GM19328 (cell line): ENCODE measurements around the gene ABCB4.
A peak's percentile ranks its signal among the peaks of the same experiment; 100 is the strongest.
"Not testable (repeated sequence)": the region's sequence is repeated elsewhere in the genome, so short reads cannot be mapped to it uniquely, and the experiment has no call there.

Experiments used
- ATAC-seq: cut with Tn5 transposase; IDR thresholded peaks from one replicate; pipeline ENCODE4 v1.9.1; 2021; ENCODE audit warnings: mild to moderate bottlenecking, moderate library complexity; ENCODE audit not compliant: unreplicated experiment

Gene ABCB4

GRCh38 chr7:87479951-87480350 is 4.5 kb upstream of the ABCB4 start:
- ATAC-seq, result no peak

GRCh38 chr7:87476179-87476557 is 688 bp upstream of the ABCB4 start:
- ATAC-seq, result no peak

DNA sequence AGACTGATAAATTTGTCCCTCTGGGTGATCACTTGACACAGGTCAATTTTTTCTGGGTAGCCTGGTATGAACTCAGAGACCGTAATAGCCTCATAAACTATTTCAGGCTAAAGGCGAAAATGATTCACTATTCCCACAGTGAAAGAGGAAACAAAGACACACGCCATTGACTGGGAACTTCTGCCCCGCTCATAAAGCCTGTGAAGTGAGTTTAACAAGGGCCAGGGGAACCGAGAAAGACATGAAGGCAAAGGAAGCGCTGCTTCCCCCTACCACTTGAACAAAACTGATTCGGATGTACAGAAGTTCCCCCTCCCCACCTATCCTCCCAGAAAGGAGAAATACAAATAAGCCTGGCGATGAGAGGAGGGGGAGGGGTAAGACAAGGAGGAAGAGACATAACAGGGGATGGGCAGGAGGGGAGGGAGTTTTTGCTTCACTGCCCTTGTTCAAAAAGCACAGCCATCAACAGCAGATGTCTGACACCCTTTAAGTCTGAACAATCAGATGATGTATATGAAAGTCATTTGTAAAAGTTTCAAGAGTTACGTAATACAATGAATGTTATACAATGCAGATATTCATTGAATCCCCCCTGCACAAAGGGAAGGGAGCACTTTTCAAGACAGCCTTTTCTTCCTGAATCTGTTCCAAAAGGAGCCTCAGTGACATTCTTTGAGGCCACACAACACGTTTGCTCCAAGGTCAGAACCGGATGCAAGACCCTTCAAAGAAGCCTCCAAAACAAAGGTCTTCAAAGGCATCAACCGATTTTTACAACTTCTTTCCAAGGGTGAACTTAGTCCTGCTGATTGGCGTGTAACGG is 734 bp downstream of the ABCB4 start:
- peak; percentile 62 for ATAC-seq

DNA sequence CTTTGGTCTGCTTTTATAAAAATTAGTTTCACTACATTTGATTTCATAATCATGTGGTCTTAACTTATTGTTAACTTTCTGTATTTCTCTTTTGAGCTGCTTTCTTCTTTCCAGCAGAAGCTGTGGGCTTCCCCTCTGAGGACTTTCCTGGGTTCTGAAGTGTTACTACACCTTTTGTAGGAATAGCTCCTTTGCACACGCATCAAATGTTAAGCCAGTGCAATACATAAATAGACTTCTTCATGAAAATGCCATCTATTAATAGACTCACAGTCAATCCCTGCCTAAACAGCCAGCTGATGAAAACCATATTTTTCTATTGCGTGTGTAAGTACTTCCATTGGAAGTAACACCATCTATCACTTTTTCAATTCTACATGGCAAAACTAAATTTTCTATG is 1.5 kb downstream of the ABCB4 start:
- peak; percentile 3 for ATAC-seq

GRCh38 chr7:87473192-87473591 is 2.3 kb downstream of the ABCB4 start:
- ATAC-seq, result no peak

DNA sequence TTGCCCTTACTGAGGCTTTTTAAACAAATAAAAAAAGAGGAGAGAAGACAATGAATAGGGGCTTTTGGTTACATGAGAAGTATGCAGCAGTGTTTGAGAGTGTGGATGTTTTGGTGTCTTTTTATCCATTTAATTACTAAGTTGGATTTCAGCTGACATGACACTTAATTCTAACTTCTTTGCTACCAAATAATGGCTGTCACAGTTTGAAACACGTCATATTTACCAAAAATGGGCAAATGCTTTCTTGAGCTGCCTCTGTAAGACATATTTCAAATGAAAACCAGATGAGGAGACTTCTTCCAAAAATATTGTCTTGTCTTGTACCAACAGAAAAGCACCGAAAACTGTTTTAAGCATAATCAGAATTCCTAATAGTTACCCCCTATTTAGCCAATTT is 4.0 kb downstream of the ABCB4 start:
- ATAC-seq, result no peak

DNA sequence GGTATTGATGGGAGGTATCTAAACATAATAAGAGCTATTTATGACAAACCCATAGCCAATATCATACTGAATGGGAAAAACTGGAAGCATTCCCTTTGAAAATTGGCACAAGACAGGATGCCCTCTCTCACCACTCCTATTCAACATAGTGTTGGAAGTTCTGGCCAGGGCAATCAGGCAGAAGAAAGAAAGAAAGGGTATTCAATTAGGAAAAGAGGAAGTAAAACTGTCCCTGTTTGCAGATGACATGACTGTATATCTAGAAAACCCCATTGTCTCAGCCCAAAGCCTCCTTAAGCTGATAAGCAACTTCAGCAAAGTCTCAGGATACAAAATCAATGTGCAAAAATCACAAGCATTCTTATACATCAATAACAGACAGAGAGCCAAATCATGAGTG is 6.3 kb downstream of the ABCB4 start:
- not testable (repeated sequence) for ATAC-seq

GRCh38 chr7:87465534-87465880 is 10.0 kb downstream of the ABCB4 start:
- ATAC-seq, result not testable (repeated sequence)

- not testable (repeated sequence) for ATAC-seq
These were observed 10.5 kb downstream of the ABCB4 start for GRCh38 chr7:87464830-87465533.

DNA sequence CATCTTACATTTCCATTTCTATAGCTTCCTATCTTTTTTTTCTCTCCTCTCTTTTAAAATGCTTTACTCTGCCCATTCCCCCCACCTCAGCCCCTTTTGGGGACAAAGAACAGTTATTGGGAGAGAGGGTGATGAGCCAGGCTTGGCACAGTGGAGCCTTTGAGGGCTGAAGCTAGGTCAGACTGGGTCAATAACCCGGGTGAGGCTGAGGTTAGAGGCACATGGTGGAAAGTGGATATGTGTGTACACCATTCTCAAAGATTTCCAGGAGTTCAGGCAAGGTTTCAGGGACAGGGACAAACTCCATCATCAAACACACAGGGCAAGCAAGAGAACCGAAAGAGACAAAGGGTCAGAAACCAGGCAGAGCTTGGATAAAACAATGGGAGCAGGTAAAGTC is 11.5 kb downstream of the ABCB4 start:
- ATAC-seq, result no peak

GRCh38 chr7:87460444-87460843 is 15.0 kb downstream of the ABCB4 start:
- not testable (repeated sequence) for ATAC-seq

- ATAC-seq, result no peak
These were observed 15.5 kb downstream of the ABCB4 start for GRCh38 chr7:87459941-87460340.

DNA sequence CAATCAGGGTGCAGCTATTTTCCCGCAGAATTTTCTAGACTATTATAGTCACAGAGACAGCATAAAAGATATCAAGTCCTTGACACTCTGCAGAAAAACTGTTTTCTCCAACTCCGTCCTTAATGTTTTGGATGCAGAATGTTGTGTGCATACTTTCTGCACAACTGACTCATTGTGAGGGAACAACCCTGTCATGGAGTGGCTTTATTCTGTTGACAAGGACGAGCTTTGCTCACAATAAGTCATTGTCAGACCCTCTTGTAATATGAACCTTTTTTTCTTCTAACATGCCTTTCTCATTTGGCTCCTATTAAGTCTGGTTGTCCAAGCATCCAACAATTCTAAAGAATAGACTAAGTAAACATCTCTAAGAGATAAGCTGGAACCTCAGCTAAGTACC is 17.3 kb downstream of the ABCB4 start:
- no peak for ATAC-seq

- no peak for ATAC-seq
These were observed 19.2 kb downstream of the ABCB4 start for GRCh38 chr7:87456247-87456646.

- ATAC-seq, result no peak
These were observed 23.2 kb downstream of the ABCB4 start for GRCh38 chr7:87452279-87452678.

- no peak for ATAC-seq
These were observed 24.3 kb downstream of the ABCB4 start for GRCh38 chr7:87451187-87451586.

DNA sequence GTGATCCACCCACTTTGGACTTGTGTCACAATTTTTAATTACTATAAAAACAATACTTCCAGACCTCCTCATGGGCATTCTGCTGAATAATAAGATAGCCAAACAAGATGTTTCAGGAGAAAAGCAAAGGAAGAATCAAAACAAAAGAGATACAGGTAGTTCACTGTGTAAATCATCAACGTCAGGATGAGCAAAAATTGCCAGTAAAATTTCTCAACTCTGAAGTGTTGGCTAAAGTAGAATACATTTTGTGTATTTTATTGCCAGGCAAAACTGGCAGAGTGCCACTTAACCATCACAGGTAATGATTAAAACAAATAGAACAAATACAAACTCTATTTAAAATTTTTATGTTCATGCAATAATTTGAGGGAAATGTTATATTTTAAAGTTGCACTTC is 24.8 kb downstream of the ABCB4 start:
- ATAC-seq, result no peak

GRCh38 chr7:87448388-87448787 is 27.1 kb downstream of the ABCB4 start:
- ATAC-seq, result no peak

DNA sequence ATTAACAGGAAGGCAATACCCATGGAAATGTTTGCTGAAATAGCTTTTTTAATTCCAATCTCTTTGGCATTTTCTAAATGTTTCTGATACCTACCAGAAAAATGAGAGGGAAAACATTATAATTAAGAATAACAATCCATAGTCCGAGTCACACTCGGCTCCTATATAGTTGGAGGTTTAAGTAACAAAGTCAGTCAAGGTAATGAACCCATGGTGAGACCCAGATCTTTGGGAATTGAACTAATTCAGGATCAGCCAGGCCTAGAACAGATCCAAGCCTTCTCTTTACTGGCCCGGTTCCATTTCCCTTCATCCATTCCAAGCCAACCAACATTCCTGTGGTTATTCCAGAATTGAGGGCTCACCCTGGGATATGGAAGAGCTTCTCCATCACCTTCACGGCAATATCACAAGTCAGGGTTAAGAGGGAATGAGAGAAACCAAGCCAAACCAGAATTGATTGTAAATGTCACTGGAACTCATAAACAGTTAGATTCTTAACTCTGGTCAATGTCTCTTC is 28.3 kb downstream of the ABCB4 start:
- no peak for ATAC-seq

- peak; percentile 92 for ATAC-seq
These were observed 29.6 kb downstream of the ABCB4 start for GRCh38 chr7:87445897-87446296.

DNA sequence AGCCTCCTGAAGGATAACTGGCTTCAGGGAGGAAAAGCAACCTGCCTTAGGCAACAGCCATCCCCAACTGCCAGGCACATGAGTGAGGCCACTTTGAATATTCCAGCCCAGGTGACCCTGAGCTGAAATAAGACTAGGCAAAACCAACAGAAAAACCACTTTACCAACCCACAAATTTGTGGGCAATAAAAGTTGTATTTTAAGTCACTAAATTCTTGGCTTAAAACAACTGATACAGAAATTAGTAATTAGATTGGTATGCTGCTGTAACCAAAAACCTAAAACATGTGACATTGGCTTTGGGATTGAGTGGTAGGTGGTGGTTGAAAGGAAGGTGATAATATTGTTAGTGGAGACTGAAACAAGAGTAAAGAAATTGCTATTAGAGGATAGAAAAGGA is 39.9 kb downstream of the ABCB4 start:
- ATAC-seq, result no peak

DNA sequence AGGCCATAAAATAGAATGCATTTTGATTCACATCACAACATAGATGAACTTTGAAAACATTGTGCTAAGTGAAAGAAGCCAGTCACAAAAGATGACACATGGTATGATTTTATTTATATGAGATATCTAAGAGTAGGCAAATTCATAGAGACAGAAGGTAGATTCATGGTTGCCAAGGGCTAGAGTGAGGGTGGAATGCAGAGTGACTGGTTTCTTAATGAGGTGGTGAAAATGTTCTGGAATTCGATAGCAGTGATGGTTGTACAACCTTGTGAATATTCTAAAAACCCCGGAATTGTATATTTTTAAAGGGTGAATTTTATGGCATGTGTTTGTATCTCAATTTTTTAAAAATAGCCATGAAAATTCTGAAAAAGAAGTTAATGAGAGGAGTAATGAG is 42.9 kb downstream of the ABCB4 start:
- ATAC-seq, result no peak
